Effector memory CD8-positive, alpha-beta T cell (primary cell): ENCODE results near the gene ZC3H15.
"Not testable (repeated sequence)": the region's sequence is repeated elsewhere in the genome, so short reads cannot be mapped to it uniquely, and the experiment has no call there.

Source experiments
- ATAC-seq: fragments of 150-1000 bp; cut with Tn5 transposase; replicated peaks from 2 replicates; pipeline ENCODE4 v1.10.0; 2021; ENCODE audit warnings: mild to moderate bottlenecking, moderate library complexity
- DNase-seq, 3 experiments: peaks; one replicate each; pipeline ENCODE4 v3.0.0; 2021
- H3K27ac Mint-ChIP-seq, 2 donors: one replicate each; pipeline ENCODE4 v1.8.0; 2022; ENCODE audit warnings: mild to moderate bottlenecking in 2 of 2, mixed read lengths in 2 of 2, moderate library complexity in 2 of 2
- H3K27me3 Mint-ChIP-seq, 2 donors: one replicate each; pipeline ENCODE4 v1.8.0; 2022; ENCODE audit warnings: mixed read lengths in 2 of 2
- H3K36me3 Mint-ChIP-seq: one replicate; pipeline ENCODE4 v1.8.0; 2022; ENCODE audit warnings: mild to moderate bottlenecking, moderate library complexity, mixed read lengths; ENCODE audit not compliant: insufficient read depth
- H3K4me1 Mint-ChIP-seq, 2 donors: one replicate each; pipeline ENCODE4 v1.8.0; 2022; ENCODE audit warnings: low read depth in 2 of 2, mixed read lengths in 2 of 2
- H3K4me3 Mint-ChIP-seq, 2 donors: one replicate each; pipeline ENCODE4 v1.8.0; 2022; ENCODE audit warnings: mild to moderate bottlenecking in 2 of 2, mixed read lengths in 2 of 2, moderate library complexity in 2 of 2
- H3K9me3 Mint-ChIP-seq, 2 donors: one replicate each; pipeline ENCODE4 v1.8.0; 2022; ENCODE audit warnings: mixed read lengths in 2 of 2
- total RNA-seq, 9 experiments: gene quantifications; one replicate each; lab custom pipeline; 2026; lab: John Stamatoyannopoulos, UW

Gene ZC3H15
- total RNA-seq = 78.6 to 199 (median 183) reads per million in 9 experiments

- peak within 1 kb of the TSS; percentile 99 to 100 for H3K4me3 Mint-ChIP-seq
- ATAC-seq (peak; percentile 90), DNase-seq (peak; percentile 93 to 95 (median 94))
- peaks cover 21% of the 10 kb centered on the region for H3K36me3 Mint-ChIP-seq
- H3K4me1 Mint-ChIP-seq = peaks cover 29 to 48% of the 10 kb centered on the region in 2 donors
- H3K9me3 Mint-ChIP-seq = no peaks in the 10 kb centered on the region
- H3K27ac Mint-ChIP-seq = peak within 1 kb of the TSS; percentile 98 to 99
- no peaks in the 10 kb centered on the region for H3K27me3 Mint-ChIP-seq
Observed at GRCh38 chr2:186485871-186486650, at the start of gene ZC3H15. Gene ZC3H15, plus strand, starts transcription at chr2:186486260. Its CDS starts 123 bp downstream, at chr2:186486383.

DNA sequence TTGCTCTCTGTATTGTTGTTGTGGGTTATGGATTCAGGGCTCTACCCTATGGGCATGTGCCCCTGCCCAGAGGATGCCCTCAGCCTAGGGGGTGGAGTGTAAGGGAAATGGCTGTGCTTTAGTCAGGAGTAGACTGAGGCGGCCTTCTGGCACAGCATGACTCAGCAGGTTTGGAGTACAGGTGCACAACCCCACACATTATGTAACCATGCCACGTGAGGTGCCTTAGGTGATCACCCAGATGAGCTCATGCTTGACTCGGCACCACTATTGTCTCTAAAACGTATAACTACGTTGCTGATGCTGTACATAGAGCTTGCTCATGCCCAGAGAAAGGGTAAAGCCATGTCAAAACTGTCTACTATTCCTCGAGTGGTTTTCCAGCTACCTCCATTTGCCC is 48.3 kb upstream of the ZC3H15 start:
- peaks cover 3% of the 10 kb centered on the region for H3K36me3 Mint-ChIP-seq
- ATAC-seq = no peak
- no peak overlapping the region for H3K4me3 Mint-ChIP-seq
- DNase-seq = no peak
- H3K4me1 Mint-ChIP-seq = no peaks in the 10 kb centered on the region
- H3K9me3 Mint-ChIP-seq = peaks cover 0 to 7% of the 10 kb centered on the region in 2 donors
- H3K27me3 Mint-ChIP-seq = no peaks in the 10 kb centered on the region
- H3K27ac Mint-ChIP-seq = no peak overlapping the region

DNA sequence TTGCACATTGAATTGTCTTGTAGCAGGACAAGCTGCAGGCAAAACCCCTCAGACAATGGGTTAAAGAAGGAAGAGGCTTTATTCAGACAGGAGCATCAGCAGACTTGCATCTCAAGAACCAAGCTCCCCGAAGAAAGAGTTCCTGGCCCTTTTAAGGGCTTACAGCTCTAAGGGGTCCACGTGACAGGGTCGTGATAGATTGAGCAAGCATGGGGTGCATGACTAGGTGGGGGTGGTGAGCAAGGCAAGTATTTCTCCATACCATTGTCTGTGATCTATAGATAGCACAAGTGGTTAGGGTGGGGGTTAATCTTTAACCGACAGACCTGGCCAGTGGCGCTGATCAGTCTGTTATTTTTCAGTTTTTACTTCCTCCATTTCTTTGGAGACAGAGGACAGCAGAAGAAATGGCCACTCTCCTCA is 46.4 kb upstream of the ZC3H15 start:
- DNase-seq, H3K27me3 Mint-ChIP-seq, H3K4me3 Mint-ChIP-seq, H3K36me3 Mint-ChIP-seq, H3K4me1 Mint-ChIP-seq, ATAC-seq, H3K9me3 Mint-ChIP-seq: not testable (repeated sequence)
- peak overlapping the region in 1 of 2 donors; percentile 41 for H3K27ac Mint-ChIP-seq

- H3K27ac Mint-ChIP-seq = no peak overlapping the region
- peaks cover 3% of the 10 kb centered on the region for H3K36me3 Mint-ChIP-seq
- no peak for ATAC-seq
Observed at GRCh38 chr2:186440506-186440905, 45.6 kb upstream of the ZC3H15 start.

DNA sequence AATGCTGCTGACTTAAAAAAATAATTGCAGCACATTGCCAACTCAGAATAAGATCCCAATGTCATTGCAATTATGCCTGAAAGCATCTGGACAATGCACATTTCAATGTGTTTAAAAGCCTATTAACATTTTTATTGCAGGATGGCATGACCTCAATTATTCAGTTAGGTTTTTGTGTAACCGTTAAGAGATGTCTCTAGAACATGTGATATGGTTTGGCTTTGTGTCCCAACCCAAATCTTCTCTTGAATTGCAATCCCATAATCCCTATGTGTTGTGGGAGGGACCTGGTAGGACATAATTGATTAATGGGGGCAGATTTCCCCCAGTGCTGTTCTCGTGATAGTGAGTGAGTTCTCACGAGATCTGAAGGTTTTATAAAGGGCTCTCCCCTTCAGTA is 43.2 kb upstream of the ZC3H15 start:
- peaks cover 0 to 7% of the 10 kb centered on the region in 2 donors for H3K9me3 Mint-ChIP-seq
- no peak overlapping the region for H3K27ac Mint-ChIP-seq
- no peaks in the 10 kb centered on the region for H3K27me3 Mint-ChIP-seq
- no peaks in the 10 kb centered on the region for H3K4me1 Mint-ChIP-seq
- ATAC-seq = no peak
- DNase-seq = no peak
- H3K4me3 Mint-ChIP-seq = no peak overlapping the region
- peaks cover 3% of the 10 kb centered on the region for H3K36me3 Mint-ChIP-seq

More at GRCh38 chr2:186440506-186440905, 45.6 kb upstream of the ZC3H15 start:
- no peaks in the 10 kb centered on the region for H3K4me1 Mint-ChIP-seq
- H3K27me3 Mint-ChIP-seq = no peaks in the 10 kb centered on the region
- H3K9me3 Mint-ChIP-seq = peaks cover 0 to 7% of the 10 kb centered on the region in 2 donors
- no peak for DNase-seq
- H3K4me3 Mint-ChIP-seq = no peak overlapping the region

- no peak for DNase-seq
- H3K4me3 Mint-ChIP-seq = no peak overlapping the region
- peaks cover 0 to 4% of the 10 kb centered on the region in 2 donors for H3K9me3 Mint-ChIP-seq
- no peaks in the 10 kb centered on the region for H3K27me3 Mint-ChIP-seq
- peaks cover 2% of the 10 kb centered on the region for H3K36me3 Mint-ChIP-seq
- no peak for ATAC-seq
- H3K27ac Mint-ChIP-seq = no peak overlapping the region
- no peaks in the 10 kb centered on the region for H3K4me1 Mint-ChIP-seq
Observed at GRCh38 chr2:186443851-186444250, 42.2 kb upstream of the ZC3H15 start.

DNA sequence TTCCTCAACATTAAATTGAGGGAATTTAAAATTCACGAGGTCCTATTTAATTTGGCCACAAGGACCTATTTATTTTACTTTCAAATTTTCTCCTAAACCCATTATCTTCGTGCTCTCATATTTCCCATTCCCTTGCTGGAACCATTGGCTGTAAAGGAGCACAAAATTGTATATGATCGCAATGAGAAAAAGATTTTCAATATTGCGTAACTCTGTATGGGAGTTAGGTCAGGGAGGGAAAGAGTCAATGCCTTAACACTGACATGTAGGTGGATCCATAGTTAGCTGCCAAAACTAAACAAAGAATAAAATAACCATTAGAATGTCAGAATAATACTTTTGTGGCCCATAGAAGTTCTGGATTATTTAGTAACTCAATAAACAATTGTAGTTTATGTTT is 40.6 kb upstream of the ZC3H15 start:
- H3K27ac Mint-ChIP-seq = no peak overlapping the region
- no peaks in the 10 kb centered on the region for H3K36me3 Mint-ChIP-seq
- no peaks in the 10 kb centered on the region for H3K9me3 Mint-ChIP-seq
- H3K4me3 Mint-ChIP-seq = no peak overlapping the region
- no peak for DNase-seq
- no peaks in the 10 kb centered on the region for H3K27me3 Mint-ChIP-seq
- no peak for ATAC-seq
- H3K4me1 Mint-ChIP-seq = no peaks in the 10 kb centered on the region

GRCh38 chr2:186455613-186456012 is 30.4 kb upstream of the ZC3H15 start:
- Mint-ChIP-seq H3K36me3 (no peaks in the 10 kb centered on the region), H3K27ac (no peak overlapping the region), H3K9me3 (no peaks in the 10 kb centered on the region), H3K27me3 (no peaks in the 10 kb centered on the region), H3K4me3 (no peak overlapping the region), H3K4me1 (peaks cover 0 to 1% of the 10 kb centered on the region in 2 donors)
- DNase-seq (no peak), ATAC-seq (no peak)

DNA sequence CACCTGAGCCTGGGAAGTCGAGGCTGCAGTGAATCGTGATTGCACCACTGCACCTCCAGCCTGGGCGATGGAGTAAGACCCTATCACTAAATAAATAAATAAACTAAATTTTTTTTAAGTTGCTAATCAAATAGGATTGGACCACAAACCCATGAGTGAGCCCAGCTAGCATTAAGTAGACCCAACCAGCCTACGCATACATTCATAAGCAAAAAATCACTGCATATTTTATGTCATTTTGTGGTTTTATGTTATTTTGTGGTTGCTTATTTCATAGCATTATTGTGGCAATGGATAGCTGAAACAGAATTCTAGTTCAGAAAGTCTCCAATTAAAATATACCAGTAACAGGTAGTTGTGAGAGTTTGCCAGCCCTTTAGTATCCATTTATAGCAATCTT is 29.1 kb upstream of the ZC3H15 start:
- H3K27me3 Mint-ChIP-seq = no peaks in the 10 kb centered on the region
- ATAC-seq = no peak
- no peaks in the 10 kb centered on the region for H3K36me3 Mint-ChIP-seq
- no peak for DNase-seq
- H3K4me3 Mint-ChIP-seq = no peak overlapping the region
- no peaks in the 10 kb centered on the region for H3K9me3 Mint-ChIP-seq
- peaks cover 0 to 1% of the 10 kb centered on the region in 2 donors for H3K4me1 Mint-ChIP-seq
- no peak overlapping the region for H3K27ac Mint-ChIP-seq

GRCh38 chr2:186457908-186458307 is 28.2 kb upstream of the ZC3H15 start:
- H3K36me3 Mint-ChIP-seq = no peaks in the 10 kb centered on the region
- no peak overlapping the region for H3K4me3 Mint-ChIP-seq
- H3K27ac Mint-ChIP-seq = no peak overlapping the region
- DNase-seq (no peak), ATAC-seq (no peak)
- peaks cover 0 to 1% of the 10 kb centered on the region in 2 donors for H3K4me1 Mint-ChIP-seq
- H3K9me3 Mint-ChIP-seq = no peaks in the 10 kb centered on the region
- no peaks in the 10 kb centered on the region for H3K27me3 Mint-ChIP-seq

DNA sequence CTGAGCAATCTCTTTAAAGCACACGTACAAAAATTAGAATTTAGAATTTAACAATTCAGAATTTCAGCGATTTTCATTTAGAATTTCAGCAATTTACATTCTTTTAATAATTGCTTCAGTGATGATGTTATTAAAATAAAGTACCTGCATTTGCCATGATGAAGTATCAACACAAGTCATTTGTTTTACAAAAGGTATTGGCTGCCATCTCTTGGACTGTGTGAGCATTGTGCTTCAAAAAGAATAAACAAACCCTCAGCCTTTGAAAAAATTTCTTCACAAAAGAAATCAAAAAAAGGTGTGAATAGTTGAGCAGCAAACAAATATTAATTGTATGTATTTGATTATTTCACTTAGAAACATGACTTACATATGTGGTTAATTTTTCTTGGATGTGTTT is 27.1 kb upstream of the ZC3H15 start:
- Mint-ChIP-seq H3K4me3 (no peak overlapping the region), H3K9me3 (no peaks in the 10 kb centered on the region), H3K27me3 (no peaks in the 10 kb centered on the region), H3K4me1 (peaks cover 0 to 1% of the 10 kb centered on the region in 2 donors), H3K36me3 (no peaks in the 10 kb centered on the region), H3K27ac (no peak overlapping the region)
- ATAC-seq (no peak), DNase-seq (no peak)

DNA sequence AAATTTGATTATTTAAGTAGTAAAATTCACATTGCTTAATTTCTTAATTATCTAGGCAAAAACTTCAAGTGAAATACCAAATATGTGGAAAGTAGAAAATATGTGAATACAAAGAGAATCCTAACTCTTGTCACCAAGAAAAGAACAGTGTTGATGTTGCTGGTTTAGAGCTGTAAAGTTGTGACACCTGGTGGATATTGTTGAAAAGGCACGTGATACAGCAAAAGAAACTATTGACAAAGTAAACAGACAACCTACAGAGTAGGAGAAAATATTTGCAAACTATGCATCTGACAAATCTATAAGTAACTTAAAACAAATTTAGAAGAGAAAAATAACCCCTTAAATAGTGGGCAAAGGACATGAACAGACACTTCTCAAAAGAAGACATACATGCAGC is 25.6 kb upstream of the ZC3H15 start:
- ATAC-seq (no peak), DNase-seq (no peak)
- Mint-ChIP-seq H3K27me3 (no peaks in the 10 kb centered on the region), H3K27ac (no peak overlapping the region), H3K36me3 (no peaks in the 10 kb centered on the region), H3K9me3 (no peaks in the 10 kb centered on the region), H3K4me3 (no peak overlapping the region), H3K4me1 (peaks cover 0 to 1% of the 10 kb centered on the region in 2 donors)

DNA sequence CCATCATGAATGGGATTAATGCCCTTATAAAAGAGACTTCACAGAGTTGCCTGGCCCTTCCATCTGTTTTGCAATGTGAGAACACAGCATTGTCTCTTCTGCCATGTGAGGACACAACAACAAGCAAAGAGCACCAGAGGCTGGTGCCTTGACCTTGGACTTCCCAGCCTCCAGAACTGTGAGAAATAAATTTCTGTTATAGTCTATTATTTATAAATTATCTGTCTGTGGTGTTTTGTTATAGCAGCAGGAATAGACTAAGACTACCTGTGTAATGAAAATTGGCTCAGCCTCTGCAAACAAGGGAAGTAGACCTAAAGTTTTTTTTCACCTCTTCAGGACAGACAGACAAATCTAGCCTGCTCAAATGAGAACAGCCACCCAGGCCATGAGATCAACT is 19.3 kb upstream of the ZC3H15 start:
- Mint-ChIP-seq H3K9me3 (no peaks in the 10 kb centered on the region), H3K27ac (no peak overlapping the region), H3K4me3 (no peak overlapping the region), H3K36me3 (peaks cover 3% of the 10 kb centered on the region), H3K4me1 (no peaks in the 10 kb centered on the region), H3K27me3 (no peaks in the 10 kb centered on the region)
- ATAC-seq (no peak), DNase-seq (no peak)

GRCh38 chr2:186467421-186467820 is 18.6 kb upstream of the ZC3H15 start:
- no peak overlapping the region for H3K27ac Mint-ChIP-seq
- ATAC-seq (no peak), DNase-seq (no peak)
- H3K4me1 Mint-ChIP-seq = no peaks in the 10 kb centered on the region
- no peaks in the 10 kb centered on the region for H3K27me3 Mint-ChIP-seq
- H3K4me3 Mint-ChIP-seq = no peak overlapping the region
- H3K9me3 Mint-ChIP-seq = no peaks in the 10 kb centered on the region
- H3K36me3 Mint-ChIP-seq = peaks cover 3% of the 10 kb centered on the region
